HG02973 (cell line): ENCODE results near the gene DENND5B.

Source experiments
- ATAC-seq: cut with Tn5 transposase; IDR thresholded peaks from one replicate; pipeline ENCODE4 v1.9.1; 2021; ENCODE audit warnings: moderate library complexity; ENCODE audit not compliant: unreplicated experiment

Gene DENND5B

GRCh38 chr12:31342286-31342685, 248.7 kb downstream of the DENND5B start:
- no peak for ATAC-seq

GRCh38 chr12:31339831-31340622, 250.9 kb downstream of the DENND5B start:
- no peak for ATAC-seq

- ATAC-seq: no peak
Measured at GRCh38 chr12:31337952-31338351, 253.0 kb downstream of the DENND5B start.
